ENCODE measurements around the gene DDX20.
A peak's percentile ranks its signal among the peaks of the same experiment; 100 is the strongest.
"Not testable (repeated sequence)": the region's sequence is repeated elsewhere in the genome, so short reads cannot be mapped to it uniquely, and the experiment has no call there.

Gene DDX20

GRCh38 chr1:111776391-111776790, 20.7 kb downstream of the DDX20 start:
- DNase-seq = no peak

GRCh38 chr1:111776861-111777260, 21.2 kb downstream of the DDX20 start:
- DNase-seq = no peak
- no peak for TF ChIP-seq POLR2A (IDR thresholded peaks at IDR 0.05; ENCODE audit: low read length)
- no peak for TF ChIP-seq GATA1 (IDR thresholded peaks at IDR 0.05; ENCODE audit: low read depth, low read length)

More at GRCh38 chr1:111776391-111776790, 20.7 kb downstream of the DDX20 start:
- TF ChIP-seq GATA1 (IDR thresholded peaks at IDR 0.05; ENCODE audit: low read depth, low read length) (no peak), POLR2A (IDR thresholded peaks at IDR 0.05; ENCODE audit: low read length) (no peak)

- TF ChIP-seq GATA1 (IDR thresholded peaks at IDR 0.05; ENCODE audit: low read depth, low read length) (no peak), POLR2A (IDR thresholded peaks at IDR 0.05; ENCODE audit: low read length) (no peak)
- no peak for DNase-seq
Observed at GRCh38 chr1:111777301-111777700, 21.6 kb downstream of the DDX20 start.

- DNase-seq = no peak
- no peak for TF ChIP-seq GATA1 (IDR thresholded peaks at IDR 0.05; ENCODE audit: low read depth, low read length)
- no peak for TF ChIP-seq POLR2A (IDR thresholded peaks at IDR 0.05; ENCODE audit: low read length)
Observed at GRCh38 chr1:111778066-111778465, 22.4 kb downstream of the DDX20 start.

- TF ChIP-seq GATA1 (IDR thresholded peaks at IDR 0.05; ENCODE audit: low read depth, low read length) = no peak
- TF ChIP-seq POLR2A (IDR thresholded peaks at IDR 0.05; ENCODE audit: low read length) = no peak
- DNase-seq = no peak
Observed at GRCh38 chr1:111778541-111779051, 22.9 kb downstream of the DDX20 start.

- no peak for TF ChIP-seq GATA1 (IDR thresholded peaks at IDR 0.05; ENCODE audit: low read depth, low read length)
- DNase-seq = no peak
Observed at GRCh38 chr1:111779546-111779945, 23.8 kb downstream of the DDX20 start.

- no peak for DNase-seq
- no peak for TF ChIP-seq GATA1 (IDR thresholded peaks at IDR 0.05; ENCODE audit: low read depth, low read length)
- TF ChIP-seq POLR2A (IDR thresholded peaks at IDR 0.05; ENCODE audit: low read length) = no peak
Observed at GRCh38 chr1:111784273-111784901, 28.7 kb downstream of the DDX20 start.

- TF ChIP-seq POLR2A (IDR thresholded peaks at IDR 0.05; ENCODE audit: low read length) (no peak), GATA1 (IDR thresholded peaks at IDR 0.05; ENCODE audit: low read depth, low read length) (no peak)
- DNase-seq = no peak
Observed at GRCh38 chr1:111786669-111787207, 31.0 kb downstream of the DDX20 start.

- DNase-seq = no peak
- TF ChIP-seq POLR2A (IDR thresholded peaks at IDR 0.05; ENCODE audit: low read length) = no peak
- no peak for TF ChIP-seq GATA1 (IDR thresholded peaks at IDR 0.05; ENCODE audit: low read depth, low read length)
Observed at GRCh38 chr1:111789142-111789541, 33.4 kb downstream of the DDX20 start.

GRCh38 chr1:111789666-111790316, 34.1 kb downstream of the DDX20 start:
- TF ChIP-seq POLR2A (IDR thresholded peaks at IDR 0.05; ENCODE audit: low read length) (no peak), GATA1 (IDR thresholded peaks at IDR 0.05; ENCODE audit: low read depth, low read length) (no peak)
- peak in 1 of 2 experiments; percentile 11 for DNase-seq

GRCh38 chr1:111791776-111792175, 36.1 kb downstream of the DDX20 start:
- TF ChIP-seq GATA1 (IDR thresholded peaks at IDR 0.05; ENCODE audit: low read depth, low read length) = no peak
- no peak for TF ChIP-seq POLR2A (IDR thresholded peaks at IDR 0.05; ENCODE audit: low read length)
- DNase-seq = no peak

GRCh38 chr1:111792249-111792648, 36.5 kb downstream of the DDX20 start:
- no peak for DNase-seq
- no peak for TF ChIP-seq POLR2A (IDR thresholded peaks at IDR 0.05; ENCODE audit: low read length)
- TF ChIP-seq GATA1 (IDR thresholded peaks at IDR 0.05; ENCODE audit: low read depth, low read length) = no peak

- TF ChIP-seq GATA1 (IDR thresholded peaks at IDR 0.05; ENCODE audit: low read depth, low read length) (no peak), POLR2A (IDR thresholded peaks at IDR 0.05; ENCODE audit: low read length) (no peak)
- DNase-seq = no peak
Observed at GRCh38 chr1:111793923-111794322, 38.2 kb downstream of the DDX20 start.

- TF ChIP-seq POLR2A (IDR thresholded peaks at IDR 0.05; ENCODE audit: low read length) (no peak), GATA1 (IDR thresholded peaks at IDR 0.05; ENCODE audit: low read depth, low read length) (no peak)
- DNase-seq = no peak
Observed at GRCh38 chr1:111795401-111795800, 39.7 kb downstream of the DDX20 start.

GRCh38 chr1:111798580-111798979, 42.9 kb downstream of the DDX20 start:
- no peak for TF ChIP-seq POLR2A (IDR thresholded peaks at IDR 0.05; ENCODE audit: low read length)
- no peak for TF ChIP-seq GATA1 (IDR thresholded peaks at IDR 0.05; ENCODE audit: low read depth, low read length)
- DNase-seq = no peak

- not testable (repeated sequence) for DNase-seq
Observed at GRCh38 chr1:111799722-111800121, 44.0 kb downstream of the DDX20 start.

All from erythroblast (primary cell).